HUES48 (cell line): Measurements from ENCODE around the gene ABI1.
A peak's percentile ranks its signal among the peaks of the same experiment; 100 is the strongest.
"Not testable (repeated sequence)": the region's sequence is repeated elsewhere in the genome, so short reads cannot be mapped to it uniquely, and the experiment has no call there.

Experiments
- H3K27ac ChIP-seq: one replicate; pipeline ENCODE4 v1.7.0; 2013; ENCODE audit warnings: low read depth, low read length, inconsistent platforms
- H3K27me3 ChIP-seq: 2 replicates; pipeline ENCODE4 v1.6.1; 2013; ENCODE audit warnings: mild to moderate bottlenecking, low read length; ENCODE audit not compliant: control insufficient read depth, insufficient read depth
- H3K36me3 ChIP-seq: 2 replicates; pipeline ENCODE4 v1.6.1; 2013; ENCODE audit warnings: low read length; ENCODE audit not compliant: control insufficient read depth, insufficient read depth
- H3K4me1 ChIP-seq: 2 replicates; pipeline ENCODE4 v1.6.1; 2013; ENCODE audit warnings: mild to moderate bottlenecking, low read length; ENCODE audit not compliant: control insufficient read depth, insufficient read depth
- H3K4me3 ChIP-seq: 2 replicates; pipeline ENCODE4 v1.5.1; 2013; ENCODE audit warnings: mild to moderate bottlenecking, low read depth, low read length
- H3K9ac ChIP-seq: 2 replicates; pipeline ENCODE4 v1.6.1; 2013; ENCODE audit warnings: mild to moderate bottlenecking, low read depth, low read length, moderate library complexity
- H3K9me3 ChIP-seq: 2 replicates; pipeline ENCODE4 v1.6.1; 2013; ENCODE audit warnings: low read length; ENCODE audit not compliant: control insufficient read depth, insufficient read depth

Gene ABI1

GRCh38 chr10:26869528-26869927 is 8.8 kb upstream of the ABI1 start:
- Histone ChIP-seq H3K4me3 (no peak overlapping the region), H3K9me3 (no peaks in the 10 kb centered on the region), H3K27ac (no peak overlapping the region), H3K36me3 (no peaks in the 10 kb centered on the region), H3K27me3 (no peaks in the 10 kb centered on the region), H3K4me1 (no peaks in the 10 kb centered on the region), H3K9ac (no peak overlapping the region)

GRCh38 chr10:26863351-26864076 is 2.8 kb upstream of the ABI1 start:
- H3K9ac ChIP-seq = no peak overlapping the region
- H3K36me3 ChIP-seq = no peaks in the 10 kb centered on the region
- no peaks in the 10 kb centered on the region for H3K27me3 ChIP-seq
- H3K27ac ChIP-seq = no peak overlapping the region
- H3K4me3 ChIP-seq = no peak overlapping the region
- no peaks in the 10 kb centered on the region for H3K9me3 ChIP-seq
- H3K4me1 ChIP-seq = peaks cover 5% of the 10 kb centered on the region; the same call in 1 of the 2 replicates

- H3K27me3 ChIP-seq = no peaks in the 10 kb centered on the region
- peaks cover 16% of the 10 kb centered on the region; the same call in 1 of the 2 replicates for H3K4me1 ChIP-seq
- no peaks in the 10 kb centered on the region for H3K9me3 ChIP-seq
- no peaks in the 10 kb centered on the region for H3K36me3 ChIP-seq
- H3K9ac ChIP-seq = no peak overlapping the region; the same call in 1 of the 2 replicates
- 0 out of 2 replicates have a peak overlapping the region, but pooled peaks have one; percentile 2 for H3K4me3 ChIP-seq
- no peak overlapping the region for H3K27ac ChIP-seq
Measured at GRCh38 chr10:26861205-26861998, 644 bp upstream of the ABI1 start.

DNA sequence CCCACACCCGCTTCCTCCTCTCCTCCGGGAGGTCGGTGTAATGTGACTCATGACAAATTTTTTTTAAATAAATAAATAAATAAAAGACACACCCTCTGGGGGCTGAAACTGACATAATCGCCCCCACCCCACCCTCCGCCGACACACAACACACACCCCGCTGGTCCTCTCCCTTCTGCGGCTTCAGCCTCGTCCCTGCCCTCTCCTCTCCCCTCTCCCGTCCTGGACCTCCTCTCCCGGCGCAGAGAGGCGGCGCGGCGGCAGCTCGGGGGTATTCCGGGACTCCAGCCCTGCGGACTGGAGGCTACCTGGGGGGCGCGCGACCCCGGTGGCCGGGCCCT is 686 bp downstream of the ABI1 start:
- Histone ChIP-seq H3K9ac (peak overlapping the region; percentile 94), H3K9me3 (no peaks in the 10 kb centered on the region), H3K27me3 (no peaks in the 10 kb centered on the region), H3K4me1 (peaks cover 16% of the 10 kb centered on the region; the same call in 1 of the 2 replicates), H3K4me3 (peak overlapping the region; percentile 100), H3K27ac (peak overlapping the region; percentile 95), H3K36me3 (no peaks in the 10 kb centered on the region)

DNA sequence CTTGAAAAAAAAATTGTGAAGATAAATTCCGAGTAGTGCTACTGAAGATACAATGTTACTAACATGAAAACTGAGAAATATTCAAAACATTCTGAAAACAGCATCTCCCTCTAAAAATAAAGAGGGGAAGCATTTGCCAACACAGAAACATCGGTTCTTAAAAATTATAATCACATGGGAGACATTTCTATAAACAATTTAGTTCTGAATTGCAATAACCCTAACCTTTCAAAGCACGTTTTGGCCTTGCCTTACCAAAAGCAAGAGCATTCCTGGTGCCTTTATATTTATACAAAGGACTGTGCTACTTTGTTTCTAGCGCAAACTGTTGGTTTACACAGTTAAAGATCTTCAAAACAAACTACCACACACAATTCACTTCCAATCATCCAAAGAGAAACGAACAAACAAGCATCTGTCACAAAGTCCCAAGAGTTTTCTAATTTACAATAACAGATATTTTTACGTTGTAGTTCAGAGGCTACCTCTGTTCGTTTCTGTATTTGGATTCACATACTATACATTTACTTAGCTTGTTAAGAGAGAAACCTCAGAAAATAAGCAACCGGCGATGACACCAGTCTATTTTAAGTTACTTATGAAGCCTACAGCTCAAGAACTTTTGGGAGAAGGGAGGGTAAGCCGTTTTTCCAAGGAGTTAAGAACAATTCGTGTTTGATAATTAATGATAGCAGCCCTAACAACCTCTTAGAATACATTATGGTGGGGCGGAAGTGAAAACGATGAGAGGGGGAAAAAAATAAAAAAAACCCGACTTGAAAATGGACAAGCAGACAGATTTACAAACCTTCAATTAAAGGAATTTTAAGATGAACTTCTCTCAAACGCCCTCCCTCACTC is 1.3 kb downstream of the ABI1 start:
- Histone ChIP-seq H3K4me3 (peak overlapping the region; percentile 100), H3K27me3 (no peaks in the 10 kb centered on the region), H3K27ac (peak overlapping the region; percentile 46), H3K9me3 (no peaks in the 10 kb centered on the region), H3K4me1 (peaks cover 16% of the 10 kb centered on the region; the same call in 1 of the 2 replicates), H3K9ac (peak overlapping the region; percentile 94), H3K36me3 (no peaks in the 10 kb centered on the region)

DNA sequence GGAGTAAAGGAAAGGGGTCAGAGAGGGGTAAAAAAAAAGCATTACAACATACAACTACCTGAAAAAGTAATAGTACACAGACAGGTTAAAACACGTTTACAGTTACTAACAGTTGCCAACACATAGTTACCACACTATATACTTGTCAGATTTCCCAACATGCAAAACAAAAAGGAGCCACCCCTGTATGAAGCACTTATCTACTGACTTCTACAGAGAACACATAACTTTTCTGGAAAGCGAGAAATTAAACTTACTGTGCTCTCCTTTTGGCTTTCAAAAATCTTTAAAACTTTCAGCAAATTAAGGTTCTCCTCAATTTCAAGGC is 2.1 kb downstream of the ABI1 start:
- Histone ChIP-seq H3K36me3 (no peaks in the 10 kb centered on the region), H3K9ac (no peak overlapping the region), H3K27me3 (no peaks in the 10 kb centered on the region), H3K4me3 (peak overlapping the region; percentile 100), H3K27ac (no peak overlapping the region), H3K4me1 (peaks cover 16% of the 10 kb centered on the region; the same call in 1 of the 2 replicates), H3K9me3 (no peaks in the 10 kb centered on the region)

GRCh38 chr10:26857991-26858706 is 2.6 kb downstream of the ABI1 start:
- Histone ChIP-seq H3K27ac (no peak overlapping the region), H3K4me1 (peaks cover 16% of the 10 kb centered on the region; the same call in 1 of the 2 replicates), H3K9ac (no peak overlapping the region), H3K4me3 (peak overlapping the region; percentile 100), H3K27me3 (no peaks in the 10 kb centered on the region), H3K36me3 (no peaks in the 10 kb centered on the region), H3K9me3 (no peaks in the 10 kb centered on the region)

- not testable (repeated sequence) for H3K36me3 ChIP-seq, H3K27ac ChIP-seq, H3K9ac ChIP-seq, H3K4me3 ChIP-seq, H3K9me3 ChIP-seq, H3K27me3 ChIP-seq
- peaks cover 16% of the 10 kb centered on the region; the same call in 1 of the 2 replicates for H3K4me1 ChIP-seq
Measured at GRCh38 chr10:26857553-26857952, 3.2 kb downstream of the ABI1 start.

GRCh38 chr10:26855186-26855585 is 5.6 kb downstream of the ABI1 start:
- Histone ChIP-seq H3K4me1 (peaks cover 16% of the 10 kb centered on the region; the same call in 1 of the 2 replicates), H3K36me3 (no peaks in the 10 kb centered on the region), H3K27me3 (no peaks in the 10 kb centered on the region), H3K27ac (no peak overlapping the region), H3K4me3 (no peak overlapping the region), H3K9me3 (no peaks in the 10 kb centered on the region), H3K9ac (no peak overlapping the region)

DNA sequence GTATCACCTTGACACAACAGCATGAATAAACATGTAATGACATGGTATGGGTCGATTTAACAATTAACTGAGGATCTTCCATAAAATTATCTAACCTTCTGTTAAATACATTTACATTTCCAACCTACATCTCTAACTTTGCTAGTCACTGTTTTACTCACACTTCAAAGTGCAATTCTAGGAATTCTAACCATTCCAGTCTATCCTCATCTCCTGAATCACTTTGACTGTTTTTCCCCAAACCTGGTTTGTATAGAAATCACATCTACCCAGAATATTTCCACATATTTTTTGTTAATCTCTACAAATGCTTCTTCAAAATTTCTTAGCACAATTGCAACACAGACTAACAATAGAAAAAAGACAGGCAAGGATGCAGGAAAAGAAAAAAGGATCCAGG is 6.2 kb downstream of the ABI1 start:
- no peaks in the 10 kb centered on the region for H3K36me3 ChIP-seq
- H3K4me1 ChIP-seq = peaks cover 16% of the 10 kb centered on the region; the same call in 1 of the 2 replicates
- H3K27ac ChIP-seq = no peak overlapping the region
- H3K9me3 ChIP-seq = no peaks in the 10 kb centered on the region
- H3K27me3 ChIP-seq = no peaks in the 10 kb centered on the region
- H3K9ac ChIP-seq = no peak overlapping the region
- no peak overlapping the region for H3K4me3 ChIP-seq
